Panc1 (cell line): ENCODE results near the gene TTC5.

Source experiments
- CTCF ChIP-seq: fragments of 450-650 bp; IDR thresholded peaks from 2 replicates; pipeline ENCODE4 v1.5.1; 2017; ENCODE audit warnings: mild to moderate bottlenecking
- POLR2AphosphoS5 ChIP-seq: IDR thresholded peaks from 2 replicates; pipeline ENCODE4 v1.6.1; 2012; ENCODE audit warnings: mild to moderate bottlenecking, low read depth, low read length, moderate library complexity
- SIN3A ChIP-seq: IDR thresholded peaks from 2 replicates; pipeline ENCODE4 v1.6.1; 2012; ENCODE audit warnings: low read depth, mild to moderate bottlenecking, low read length, moderate library complexity, borderline replicate concordance; ENCODE audit not compliant: insufficient read depth
- TCF7L2 ChIP-seq: IDR thresholded peaks from 2 replicates; pipeline ENCODE4 v1.6.1; 2011; ENCODE audit warnings: mild to moderate bottlenecking, low read depth, low read length, inconsistent platforms

GRCh38 chr14:20331053-20331613, 25.4 kb upstream of the TTC5 start:
- TF ChIP-seq SIN3A (no peak), CTCF (no peak), TCF7L2 (no peak), POLR2AphosphoS5 (no peak)
